H9 (cell line): Measurements from ENCODE around the gene KIRREL3. TPM values are rescaled to one million over a fixed set of nuclear protein-coding genes. Genes with fewer than 3 reads are reported as not detected.

Experiments used
- DNase-seq: peaks from one replicate; pipeline ENCODE4 v3.0.0-alpha.2; 2017
- H2AFZ ChIP-seq: one replicate; pipeline ENCODE4 v1.6.1; 2013; ENCODE audit warnings: mild to moderate bottlenecking, low read length, control low read depth, moderate library complexity
- H2AK5ac ChIP-seq: 2 replicates; pipeline ENCODE4 v1.6.1; 2013; ENCODE audit warnings: low read length, control low read depth, mixed read lengths; ENCODE audit not compliant: insufficient read length
- H2BK120ac ChIP-seq: one replicate; pipeline ENCODE4 v1.6.1; 2013; ENCODE audit warnings: low read depth, mild to moderate bottlenecking, low read length, control low read depth, inconsistent platforms; ENCODE audit not compliant: poor library complexity, severe bottlenecking
- H2BK12ac ChIP-seq: 2 replicates; pipeline ENCODE4 v1.6.1; 2013; ENCODE audit warnings: low read length, control low read depth, mixed read lengths, low read depth; ENCODE audit not compliant: insufficient read length
- H2BK15ac ChIP-seq: 2 replicates; pipeline ENCODE4 v1.6.1; 2013; ENCODE audit warnings: low read depth, low read length, control low read depth
- H2BK20ac ChIP-seq: one replicate; pipeline ENCODE4 v1.6.1; 2013; ENCODE audit warnings: low read depth, mild to moderate bottlenecking, low read length, control low read depth, inconsistent platforms; ENCODE audit not compliant: poor library complexity, severe bottlenecking
- H2BK5ac ChIP-seq: 2 replicates; pipeline ENCODE4 v1.6.1; 2013; ENCODE audit warnings: low read length, control low read depth, mixed read lengths; ENCODE audit not compliant: insufficient read length
- H3K14ac ChIP-seq: 2 replicates; pipeline ENCODE4 v1.6.1; 2013; ENCODE audit warnings: low read length, control low read depth; ENCODE audit not compliant: insufficient read depth
- H3K18ac ChIP-seq: 2 replicates; pipeline ENCODE4 v1.6.1; 2013; ENCODE audit warnings: low read depth, mild to moderate bottlenecking, mixed read lengths, low read length, control low read depth; ENCODE audit not compliant: insufficient read length
- H3K23ac ChIP-seq: 2 replicates; pipeline ENCODE4 v1.6.1; 2013; ENCODE audit warnings: low read length, control low read depth, mixed read lengths, low read depth; ENCODE audit not compliant: insufficient read length
- H3K23me2 ChIP-seq: 2 replicates; pipeline ENCODE4 v1.6.1; 2013; ENCODE audit warnings: low read depth, mild to moderate bottlenecking, mixed read lengths, low read length, control low read depth; ENCODE audit not compliant: insufficient read length, poor library complexity, severe bottlenecking
- H3K27ac ChIP-seq: 2 replicates; pipeline ENCODE4 v1.5.1; 2013; ENCODE audit warnings: low read length, control low read depth, mixed read lengths, low read depth; ENCODE audit not compliant: insufficient read length
- H3K27me3 ChIP-seq: 2 replicates; pipeline ENCODE4 v1.6.1; 2013; ENCODE audit warnings: low read length, control low read depth, inconsistent platforms; ENCODE audit not compliant: insufficient read depth
- H3K4ac ChIP-seq: 2 replicates; pipeline ENCODE4 v1.6.1; 2013; ENCODE audit warnings: low read depth, mild to moderate bottlenecking, control low read depth, inconsistent platforms, low read length, moderate library complexity
- H3K4me1 ChIP-seq: 2 replicates; pipeline ENCODE4 v1.6.1; 2013; ENCODE audit warnings: low read length, control low read depth, inconsistent platforms; ENCODE audit not compliant: insufficient read depth
- H3K4me2 ChIP-seq: 2 replicates; pipeline ENCODE4 v1.6.1; 2013; ENCODE audit warnings: low read length, control low read depth, mixed read lengths; ENCODE audit not compliant: insufficient read length, insufficient read depth
- H3K56ac ChIP-seq: 2 replicates; pipeline ENCODE4 v1.6.1; 2013; ENCODE audit warnings: low read depth, mild to moderate bottlenecking, mixed read lengths, low read length, control low read depth; ENCODE audit not compliant: insufficient read length
- H3K79me1 ChIP-seq: 2 replicates; pipeline ENCODE4 v1.6.1; 2013; ENCODE audit warnings: low read depth, mild to moderate bottlenecking, moderate library complexity, low read length, control low read depth, inconsistent platforms; ENCODE audit not compliant: insufficient read depth, poor library complexity, severe bottlenecking
- H3K79me2 ChIP-seq: 2 replicates; pipeline ENCODE4 v1.6.1; 2013; ENCODE audit warnings: low read length, control low read depth, inconsistent platforms; ENCODE audit not compliant: insufficient read depth
- H3K9ac ChIP-seq: 2 replicates; pipeline ENCODE4 v1.6.1; 2013; ENCODE audit warnings: low read length, control low read depth, mixed read lengths; ENCODE audit not compliant: insufficient read length; ENCODE audit errors: extremely low read depth
- H3K9me3 ChIP-seq: one replicate; pipeline ENCODE4 v1.6.1; 2013; ENCODE audit warnings: low read depth, low read length, inconsistent platforms; ENCODE audit not compliant: control insufficient read depth
- H3T11ph ChIP-seq: one replicate; pipeline ENCODE4 v1.6.1; 2013; ENCODE audit warnings: mild to moderate bottlenecking, low read length, control low read depth, inconsistent platforms
- H4K20me1 ChIP-seq: one replicate; pipeline ENCODE4 v1.6.1; 2013; ENCODE audit not compliant: control insufficient read depth, insufficient read length, insufficient read depth
- H4K5ac ChIP-seq: 2 replicates; pipeline ENCODE4 v1.6.1; 2013; ENCODE audit warnings: low read depth, mild to moderate bottlenecking, mixed read lengths, low read length, control low read depth; ENCODE audit not compliant: insufficient read length
- H4K8ac ChIP-seq: replicated peaks from 2 replicates; pipeline ENCODE4 v1.6.1; 2013; ENCODE audit warnings: low read length, control low read depth, mixed read lengths, low read depth; ENCODE audit not compliant: insufficient read length
- H4K91ac ChIP-seq: 2 replicates; pipeline ENCODE4 v1.6.1; 2013; ENCODE audit warnings: low read depth, mild to moderate bottlenecking, moderate library complexity, mixed read lengths, low read length, control low read depth; ENCODE audit not compliant: insufficient read length
- H3K27ac Mint-ChIP-seq, 3 experiments: 2 replicates in 2 of 3; 3 replicates in 1 of 3; pipeline ENCODE4 v1.8.0; 2020 to 2021; ENCODE audit warnings: mixed read lengths in 3 of 3, mild to moderate bottlenecking in 1 of 3, moderate library complexity in 1 of 3
- H3K27me3 Mint-ChIP-seq: 2 replicates; pipeline ENCODE4 v1.8.0; 2021; ENCODE audit warnings: low read depth, mild to moderate bottlenecking, moderate library complexity, mixed read lengths
- H3K36me3 Mint-ChIP-seq, 3 experiments: 2 replicates in 2 of 3; 3 replicates in 1 of 3; pipeline ENCODE4 v1.8.0; 2020 to 2021; ENCODE audit warnings: low read depth in 3 of 3, mixed read lengths in 3 of 3; ENCODE audit not compliant: insufficient read depth in 1 of 3
- H3K4me1 Mint-ChIP-seq, 2 experiments: 2 replicates each; pipeline ENCODE4 v1.8.0; 2020; ENCODE audit warnings: mixed read lengths in 2 of 2
- H3K4me3 Mint-ChIP-seq, 2 experiments: 2 replicates in 1 of 2; 3 replicates in 1 of 2; pipeline ENCODE4 v1.8.0; 2020 to 2021; ENCODE audit warnings: mild to moderate bottlenecking in 2 of 2, mixed read lengths in 2 of 2, moderate library complexity in 1 of 2
- H3K9me3 Mint-ChIP-seq, 2 experiments: 2 replicates in 1 of 2; 3 replicates in 1 of 2; pipeline ENCODE4 v1.8.0; 2020; ENCODE audit warnings: mild to moderate bottlenecking in 2 of 2, mixed read lengths in 2 of 2, moderate library complexity in 1 of 2
- CTCF ChIP-seq: fragments of 200-600 bp; sonication (generic); conservative IDR thresholded peaks from 3 replicates; pipeline ENCODE4 v1.8.0; 2021; ENCODE audit warnings: antibody characterized with exemption, mild to moderate bottlenecking
- WGBS: extraction: QIAGEN DNeasy Blood & Tissue Kit; methylation state at CpG from one replicate; pipeline ENCODE4 v1.1.7; 2013; ENCODE audit warnings: missing lambda C conversion rate, low lambda C conversion rate, mixed read lengths; ENCODE audit not compliant: insufficient read length; ENCODE audit errors: extremely low coverage; 5-methylcytosine and 5-hydroxymethylcytosine counted together
- total RNA-seq: library from RNA; stranded (reverse); gene quantifications from 2 replicates; pipeline ENCODE4 v1.2.1, GENCODE V29; 2021

The KIRREL3 gene
- total RNA-seq, 1 experiment from 2014 or later: 0.17 TPM

- H3K79me1 ChIP-seq: no peaks in the 10 kb centered on the region
- H2BK120ac ChIP-seq: no peak overlapping the region
- H2BK15ac ChIP-seq: no peak overlapping the region
- no peaks in the 10 kb centered on the region for H4K20me1 ChIP-seq
- no peak overlapping the region for H4K5ac ChIP-seq
- no peak overlapping the region for H3K27ac ChIP-seq
- H3K27me3 Mint-ChIP-seq: peaks cover 1% of the 10 kb centered on the region
- no peaks in the 10 kb centered on the region for H3K27me3 ChIP-seq
- no peaks in the 10 kb centered on the region for H3K23me2 ChIP-seq
- no CpG with 5 or more reads among the region's 8 CpGs for WGBS
- peaks cover 3 to 6% of the 10 kb centered on the region in 2 experiments for H3K9me3 Mint-ChIP-seq
- H2AK5ac ChIP-seq: no peak overlapping the region
- no peak overlapping the region for H4K91ac ChIP-seq
- no peak overlapping the region for H3T11ph ChIP-seq
- no peak overlapping the region for H2BK12ac ChIP-seq
- H2BK20ac ChIP-seq: no peak overlapping the region
- no peak overlapping the region for H4K8ac ChIP-seq
- H3K9me3 ChIP-seq: peaks cover 6% of the 10 kb centered on the region
- H3K56ac ChIP-seq: no peak overlapping the region
- H3K27ac Mint-ChIP-seq: no peak overlapping the region
- H3K79me2 ChIP-seq: no peaks in the 10 kb centered on the region
- no peak for TF ChIP-seq CTCF
- H3K36me3 Mint-ChIP-seq: peaks cover 2 to 7% (median 3%) of the 10 kb centered on the region in 3 experiments; a peak in 2 of 7 replicates
- no peak overlapping the region for H3K23ac ChIP-seq
- no peak overlapping the region for H3K4me2 ChIP-seq
- no peak overlapping the region for H3K9ac ChIP-seq
- no peak overlapping the region for H3K4me3 Mint-ChIP-seq
- H3K4me1 ChIP-seq: peaks cover 5% of the 10 kb centered on the region
- H2BK5ac ChIP-seq: no peak overlapping the region
- H2AFZ ChIP-seq: no peak overlapping the region
- DNase-seq: no peak
- H3K18ac ChIP-seq: no peak overlapping the region
- H3K4me1 Mint-ChIP-seq: peaks cover 15 to 18% of the 10 kb centered on the region in 2 experiments
- H3K4ac ChIP-seq: no peak overlapping the region
- no peak overlapping the region; the same call in 1 of the 2 replicates for H3K14ac ChIP-seq
Measured at GRCh38 chr11:126834573-126834972, 166.0 kb downstream of the KIRREL3 start.
